ENCODE results near the gene NKPD1. TPM values are rescaled to one million over a fixed set of nuclear protein-coding genes. Genes with fewer than 3 reads are reported as not detected.

NKPD1 gene
- 0.63 TPM for total RNA-seq

GRCh38 chr19:45160870-45161737, at the start of gene NKPD1:
Gene NKPD1, minus strand, starts transcription at chr19:45160982. Its CDS starts 832 bp downstream, at chr19:45160150.

GRCh38 chr19:45178262-45179071, 17.7 kb upstream of the NKPD1 start, which contains the start of gene BLOC1S3:
Gene BLOC1S3, plus strand, starts transcription at chr19:45178784. Its CDS starts 513 bp downstream, at chr19:45179297.

GRCh38 chr19:45177817-45178261, 17.1 kb upstream of the NKPD1 start, which contains the start of gene TRAPPC6A:
Gene TRAPPC6A, minus strand, starts transcription at chr19:45178237. Its CDS starts 19 bp downstream, at chr19:45178218.

Other genes starting within 250 kb of the NKPD1 start
- 0.94 TPM for gene APOC1, start 246.4 kb downstream of the NKPD1 start, total RNA-seq
- not detected for gene APOC4, start 218.7 kb downstream of the NKPD1 start, total RNA-seq
- not detected for gene APOC2, start 214.9 kb downstream of the NKPD1 start, total RNA-seq
- 64.5 TPM for gene CLPTM1, start 205.6 kb downstream of the NKPD1 start, total RNA-seq
- 0.63 TPM for gene RELB, start 159.5 kb downstream of the NKPD1 start, total RNA-seq
- gene CLASRP, start 121.9 kb downstream of the NKPD1 start, total RNA-seq: 22.2 TPM
- not detected for gene ZNF296, start 84.5 kb downstream of the NKPD1 start, total RNA-seq
- gene GEMIN7, start 81.7 kb downstream of the NKPD1 start, total RNA-seq: 12.5 TPM
- 26.0 TPM for gene PPP1R37, start 67.8 kb downstream of the NKPD1 start, total RNA-seq
- 4.7 TPM for gene TRAPPC6A, start 17.3 kb upstream of the NKPD1 start, total RNA-seq
- 3.8 TPM for gene BLOC1S3, start 17.8 kb upstream of the NKPD1 start, total RNA-seq
- not detected for gene EXOC3L2, start 84.4 kb upstream of the NKPD1 start, total RNA-seq
- gene MARK4, start 90.3 kb upstream of the NKPD1 start, total RNA-seq: 28.2 TPM
- gene CKM, start 161.9 kb upstream of the NKPD1 start, total RNA-seq: not detected
- gene KLC3, start 179.8 kb upstream of the NKPD1 start, total RNA-seq: not detected
- 24.1 TPM for gene ERCC2, start 209.6 kb upstream of the NKPD1 start, total RNA-seq
- gene PPP1R13L, start 244.1 kb upstream of the NKPD1 start, total RNA-seq: 0.31 TPM
- gene POLR1G, start 245.7 kb upstream of the NKPD1 start, total RNA-seq: 3.8 TPM

Measured in parietal lobe (tissue), 1 donor.